Caco-2 (cell line): Measurements from ENCODE around the gene KSR2. TPM values are rescaled to one million over a fixed set of nuclear protein-coding genes. Genes with fewer than 3 reads are reported as not detected.

ENCODE experiments used
- BruUV-seq: library from RNA; stranded (reverse); fragments of 400-500 nt; replicated peaks from 2 replicates; lab custom pipeline; 2021; lab: Mats Ljungman, UMichigan
- CTCF ChIA-PET: fragments of 300-600 bp; sonication (Branson Sonifier 250); formaldehyde crosslinking; loops from one replicate; lab custom pipeline; 2022; ENCODE audit warnings: antibody characterized with exemption; lab: Charles Lee
- POLR2A ChIA-PET: fragments of 300-600 bp; sonication (Branson Sonifier 250); formaldehyde crosslinking; loops from one replicate; lab custom pipeline; 2022; ENCODE audit warnings: antibody characterized with exemption; lab: Charles Lee
- DNase-seq, 2 experiments: peaks; one replicate each; pipeline versions ENCODE4 v3.0.0 to v3.0.0-alpha.2; 2020 to 2022
- H3K27me3 ChIP-seq: replicated peaks from 2 replicates; pipeline ENCODE4 v1.6.0; 2011; ENCODE audit warnings: low read length; ENCODE audit not compliant: control insufficient read depth, insufficient read depth
- H3K36me3 ChIP-seq: 2 replicates; pipeline ENCODE4 v1.5.1; 2011; ENCODE audit warnings: low read length; ENCODE audit not compliant: control insufficient read depth, insufficient read depth
- H3K4me1 ChIP-seq: fragments of 250-450 bp; sonication (Bioruptor Pico); 2 replicates; pipeline ENCODE4 v1.5.1; 2020; ENCODE audit warnings: mild to moderate bottlenecking
- H3K4me3 ChIP-seq: 2 replicates; pipeline ENCODE4 v1.5.1; 2011; ENCODE audit warnings: low read depth, mild to moderate bottlenecking, control low read depth, low read length
- H3K9me3 ChIP-seq: fragments of 250-450 bp; sonication (Bioruptor Pico); 2 replicates; pipeline ENCODE4 v1.5.1; 2020; ENCODE audit warnings: mild to moderate bottlenecking, moderate library complexity
- H3K27ac Mint-ChIP-seq: one replicate; pipeline ENCODE4 v1.8.0; 2022; ENCODE audit warnings: mixed read lengths; ENCODE audit not compliant: unreplicated experiment
- H3K27me3 Mint-ChIP-seq: one replicate; pipeline ENCODE4 v1.8.0; 2022; ENCODE audit warnings: mixed read lengths; ENCODE audit not compliant: insufficient read depth, unreplicated experiment
- H3K36me3 Mint-ChIP-seq: one replicate; pipeline ENCODE4 v1.8.0; 2022; ENCODE audit warnings: mild to moderate bottlenecking, mixed read lengths; ENCODE audit not compliant: insufficient read depth, unreplicated experiment
- H3K4me1 Mint-ChIP-seq: one replicate; pipeline ENCODE4 v1.8.0; 2022; ENCODE audit warnings: low read depth, mixed read lengths; ENCODE audit not compliant: unreplicated experiment
- H3K4me3 Mint-ChIP-seq: one replicate; pipeline ENCODE4 v1.8.0; 2022; ENCODE audit warnings: mild to moderate bottlenecking, moderate library complexity, mixed read lengths; ENCODE audit not compliant: unreplicated experiment
- H3K9me3 Mint-ChIP-seq: one replicate; pipeline ENCODE4 v1.8.0; 2022; ENCODE audit warnings: mixed read lengths; ENCODE audit not compliant: unreplicated experiment
- intact Hi-C: fragments of 100-400 bp; cut with micrococcal nuclease; formaldehyde crosslinking; loops from one replicate; pipeline ENCODE4 v1.10.0; 2022; ENCODE audit not compliant: unreplicated experiment
- total RNA-seq: library from RNA; stranded (reverse); gene quantifications from 2 replicates; pipeline ENCODE4 v1.2.3, GENCODE V29; 2022
- TF ChIP-seq, protein P1 (sequence below), 2 experiments: fragments of 200-600 bp in 1 of 2; IDR thresholded peaks; 1 replicate in 1 of 2; 2 replicates in 1 of 2; pipeline versions ENCODE4 v1.5.1 to v1.8.0; 2011 to 2022; ENCODE audit warnings: antibody characterized with exemption in 1 of 2, control low read depth in 1 of 2, inconsistent platforms in 1 of 2, low read depth in 1 of 2, low read length in 1 of 2, mild to moderate bottlenecking in 1 of 2, moderate library complexity in 1 of 2; ENCODE audit not compliant: insufficient read depth in 1 of 2, severe bottlenecking in 1 of 2, unreplicated experiment in 1 of 2

Gene KSR2
- total RNA-seq, 1 experiment from 2014 or later = 0.66 TPM

DNA sequence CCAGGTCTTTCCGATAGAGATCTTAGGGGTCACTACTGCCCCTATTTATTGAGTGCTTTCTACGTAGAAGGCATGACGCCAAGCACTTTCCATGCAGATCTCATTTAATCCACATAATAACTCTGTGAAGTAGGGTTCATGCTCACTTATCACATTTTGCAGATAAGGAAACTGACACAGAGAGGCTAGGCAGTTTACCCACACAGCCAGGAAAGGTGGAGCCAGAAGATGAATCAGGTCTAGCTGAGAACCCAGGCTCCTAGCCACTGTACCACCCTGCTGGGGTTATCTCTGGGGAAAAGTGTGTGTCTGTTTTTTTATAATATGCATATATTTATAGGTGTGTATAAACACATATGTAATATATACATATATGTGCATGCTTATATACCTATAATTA lies 83.6 kb downstream of the KSR2 start:
- BruUV-seq = no TSS peak
- Mint-ChIP-seq H3K27ac (no peak overlapping the region), H3K9me3 (peaks cover 12% of the 10 kb centered on the region), H3K4me3 (no peak overlapping the region), H3K4me1 (no peaks in the 10 kb centered on the region), H3K36me3 (no peaks in the 10 kb centered on the region), H3K27me3 (peaks cover 8% of the 10 kb centered on the region)
- DNase-seq = no peak
- Histone ChIP-seq H3K27me3 (no peaks in the 10 kb centered on the region), H3K4me1 (no peaks in the 10 kb centered on the region), H3K36me3 (no peaks in the 10 kb centered on the region), H3K9me3 (no peaks in the 10 kb centered on the region), H3K4me3 (no peak overlapping the region)
- ChIA-PET CTCF (no interaction called here), POLR2A (no interaction called here)
- TF ChIP-seq, protein P1, sequence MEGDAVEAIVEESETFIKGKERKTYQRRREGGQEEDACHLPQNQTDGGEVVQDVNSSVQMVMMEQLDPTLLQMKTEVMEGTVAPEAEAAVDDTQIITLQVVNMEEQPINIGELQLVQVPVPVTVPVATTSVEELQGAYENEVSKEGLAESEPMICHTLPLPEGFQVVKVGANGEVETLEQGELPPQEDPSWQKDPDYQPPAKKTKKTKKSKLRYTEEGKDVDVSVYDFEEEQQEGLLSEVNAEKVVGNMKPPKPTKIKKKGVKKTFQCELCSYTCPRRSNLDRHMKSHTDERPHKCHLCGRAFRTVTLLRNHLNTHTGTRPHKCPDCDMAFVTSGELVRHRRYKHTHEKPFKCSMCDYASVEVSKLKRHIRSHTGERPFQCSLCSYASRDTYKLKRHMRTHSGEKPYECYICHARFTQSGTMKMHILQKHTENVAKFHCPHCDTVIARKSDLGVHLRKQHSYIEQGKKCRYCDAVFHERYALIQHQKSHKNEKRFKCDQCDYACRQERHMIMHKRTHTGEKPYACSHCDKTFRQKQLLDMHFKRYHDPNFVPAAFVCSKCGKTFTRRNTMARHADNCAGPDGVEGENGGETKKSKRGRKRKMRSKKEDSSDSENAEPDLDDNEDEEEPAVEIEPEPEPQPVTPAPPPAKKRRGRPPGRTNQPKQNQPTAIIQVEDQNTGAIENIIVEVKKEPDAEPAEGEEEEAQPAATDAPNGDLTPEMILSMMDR (IDR thresholded peaks at IDR 0.05; ENCODE audit: insufficient read depth in 1 of 2, low read depth in 1 of 2, low read length in 1 of 2, severe bottlenecking in 1 of 2, unreplicated experiment in 1 of 2) = no peak
- intact Hi-C loops = no loop called here

DNA sequence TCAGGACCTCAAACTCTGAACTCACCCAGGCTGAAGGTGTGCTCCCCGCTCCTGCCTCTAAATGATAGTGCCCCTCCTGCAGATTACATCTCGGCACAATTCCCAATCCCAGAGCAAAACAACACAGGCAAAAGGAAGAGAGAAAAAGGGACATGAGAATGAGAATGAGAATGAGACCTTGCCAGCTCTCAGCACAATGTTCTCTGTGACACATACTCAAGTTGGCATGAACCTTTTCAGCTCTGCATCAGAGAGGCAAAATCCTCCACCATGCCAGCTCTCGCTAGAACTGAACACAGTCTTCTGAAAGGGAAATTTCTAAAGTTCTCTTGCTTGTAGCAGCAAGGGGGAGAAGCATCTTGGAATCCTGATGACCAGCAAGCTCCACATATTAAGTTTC lies 84.6 kb downstream of the KSR2 start:
- H3K4me3 Mint-ChIP-seq = no peak overlapping the region
- intact Hi-C loops = no loop called here
- H3K27ac Mint-ChIP-seq = no peak overlapping the region
- POLR2A ChIA-PET = no interaction called here
- no peaks in the 10 kb centered on the region for H3K4me1 ChIP-seq
- no peak overlapping the region for H3K4me3 ChIP-seq
- H3K4me1 Mint-ChIP-seq = no peaks in the 10 kb centered on the region
- no peaks in the 10 kb centered on the region for H3K9me3 ChIP-seq
- TF ChIP-seq, protein P1 (IDR thresholded peaks at IDR 0.05; ENCODE audit: insufficient read depth in 1 of 2, low read depth in 1 of 2, low read length in 1 of 2, severe bottlenecking in 1 of 2, unreplicated experiment in 1 of 2) = no peak
- CTCF ChIA-PET = no interaction called here
- peaks cover 8% of the 10 kb centered on the region for H3K27me3 Mint-ChIP-seq
- no peaks in the 10 kb centered on the region for H3K27me3 ChIP-seq
- peaks cover 12% of the 10 kb centered on the region for H3K9me3 Mint-ChIP-seq
- no peaks in the 10 kb centered on the region for H3K36me3 ChIP-seq
- BruUV-seq = no TSS peak
- DNase-seq = no peak
- H3K36me3 Mint-ChIP-seq = no peaks in the 10 kb centered on the region

DNA sequence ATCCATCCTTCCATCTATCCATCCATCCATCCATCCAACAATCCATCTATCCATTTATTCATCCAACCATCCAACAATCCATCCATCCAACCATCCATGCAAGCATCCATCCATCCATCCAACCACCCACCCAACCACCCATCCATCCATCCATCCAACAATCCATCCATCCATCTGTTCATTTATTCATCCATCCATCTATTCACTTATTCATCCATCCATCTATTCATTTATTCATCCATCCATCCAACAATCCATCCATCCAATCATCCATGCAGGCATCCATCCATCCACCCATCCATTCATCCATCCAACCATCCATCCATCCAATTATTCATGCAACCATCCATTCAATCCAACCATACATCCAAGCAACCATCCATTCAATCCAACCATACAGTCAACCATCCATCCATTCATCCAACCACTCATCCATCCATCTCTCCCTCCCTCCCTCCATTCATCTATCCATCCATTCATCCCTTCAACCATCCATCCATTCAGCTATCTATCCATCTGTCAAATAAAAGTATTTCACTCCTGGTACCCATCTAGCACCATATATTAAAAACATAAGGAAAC lies 86.1 kb downstream of the KSR2 start:
- Mint-ChIP-seq H3K36me3 (no peaks in the 10 kb centered on the region), H3K4me3 (no peak overlapping the region), H3K27ac (no peak overlapping the region), H3K27me3 (peaks cover 8% of the 10 kb centered on the region), H3K9me3 (peaks cover 12% of the 10 kb centered on the region), H3K4me1 (no peaks in the 10 kb centered on the region)
- no peaks in the 10 kb centered on the region for H3K9me3 ChIP-seq
- POLR2A ChIA-PET = no interaction called here
- CTCF ChIA-PET = no interaction called here
- TF ChIP-seq, protein P1 (IDR thresholded peaks at IDR 0.05; ENCODE audit: insufficient read depth in 1 of 2, low read depth in 1 of 2, low read length in 1 of 2, severe bottlenecking in 1 of 2, unreplicated experiment in 1 of 2) = no peak
- intact Hi-C loops = no loop called here
- no peaks in the 10 kb centered on the region for H3K36me3 ChIP-seq
- no TSS peak for BruUV-seq
- H3K4me1 ChIP-seq = no peaks in the 10 kb centered on the region
- DNase-seq = no peak
- no peak overlapping the region for H3K4me3 ChIP-seq
- H3K27me3 ChIP-seq = no peaks in the 10 kb centered on the region
